ENCODE data around the gene ATP2A3.

Gene ATP2A3

GRCh38 chr17:3964203-3965117 lies at the start of gene ATP2A3:
ATP2A3 (minus strand) TSS chr17:3964437; CDS start chr17:3964291, 146 bp downstream.
- no peak for DNase-seq (ENCODE audit: low spot score)

GRCh38 chr17:4010754-4011153 lies 46.5 kb upstream of the ATP2A3 start:
- no peak for DNase-seq (ENCODE audit: low spot score)

- no peak for DNase-seq (ENCODE audit: low spot score)
Observed at GRCh38 chr17:4009186-4009785, 45.0 kb upstream of the ATP2A3 start.

GRCh38 chr17:4008441-4009185 lies 44.4 kb upstream of the ATP2A3 start:
- no peak for DNase-seq (ENCODE audit: low spot score)

GRCh38 chr17:4008082-4008435 lies 43.8 kb upstream of the ATP2A3 start:
- DNase-seq (ENCODE audit: low spot score) = no peak

- no peak for DNase-seq (ENCODE audit: low spot score)
Observed at GRCh38 chr17:4007346-4008081, 43.3 kb upstream of the ATP2A3 start.

- no peak for DNase-seq (ENCODE audit: low spot score)
Observed at GRCh38 chr17:4006745-4007211, 42.5 kb upstream of the ATP2A3 start.

- no peak for DNase-seq (ENCODE audit: low spot score)
Observed at GRCh38 chr17:4006165-4006589, 41.9 kb upstream of the ATP2A3 start.

- no peak for DNase-seq (ENCODE audit: low spot score)
Observed at GRCh38 chr17:4005296-4006164, 41.3 kb upstream of the ATP2A3 start.

GRCh38 chr17:4004517-4005295 lies 40.5 kb upstream of the ATP2A3 start:
- no peak for DNase-seq (ENCODE audit: low spot score)

GRCh38 chr17:4003501-4004421 lies 39.5 kb upstream of the ATP2A3 start:
- no peak for DNase-seq (ENCODE audit: low spot score)

GRCh38 chr17:4003131-4003500 lies 38.9 kb upstream of the ATP2A3 start:
- no peak for DNase-seq (ENCODE audit: low spot score)

- DNase-seq (ENCODE audit: low spot score) = no peak
Observed at GRCh38 chr17:4001048-4001590, 36.9 kb upstream of the ATP2A3 start.

GRCh38 chr17:3998436-3998835 lies 34.2 kb upstream of the ATP2A3 start:
- DNase-seq (ENCODE audit: low spot score) = no peak

- no peak for DNase-seq (ENCODE audit: low spot score)
Observed at GRCh38 chr17:3995067-3995466, 30.8 kb upstream of the ATP2A3 start.

- no peak for DNase-seq (ENCODE audit: low spot score)
Observed at GRCh38 chr17:3994221-3994576, 30.0 kb upstream of the ATP2A3 start.

GRCh38 chr17:3993493-3994220 lies 29.4 kb upstream of the ATP2A3 start:
- DNase-seq (ENCODE audit: low spot score) = no peak

GRCh38 chr17:3992370-3992769 lies 28.1 kb upstream of the ATP2A3 start:
- DNase-seq (ENCODE audit: low spot score) = no peak
